ENCODE results near the gene GTF2F2.
"Not testable (repeated sequence)": the region's sequence is repeated elsewhere in the genome, so short reads cannot be mapped to it uniquely, and the experiment has no call there.

Gene GTF2F2

DNA sequence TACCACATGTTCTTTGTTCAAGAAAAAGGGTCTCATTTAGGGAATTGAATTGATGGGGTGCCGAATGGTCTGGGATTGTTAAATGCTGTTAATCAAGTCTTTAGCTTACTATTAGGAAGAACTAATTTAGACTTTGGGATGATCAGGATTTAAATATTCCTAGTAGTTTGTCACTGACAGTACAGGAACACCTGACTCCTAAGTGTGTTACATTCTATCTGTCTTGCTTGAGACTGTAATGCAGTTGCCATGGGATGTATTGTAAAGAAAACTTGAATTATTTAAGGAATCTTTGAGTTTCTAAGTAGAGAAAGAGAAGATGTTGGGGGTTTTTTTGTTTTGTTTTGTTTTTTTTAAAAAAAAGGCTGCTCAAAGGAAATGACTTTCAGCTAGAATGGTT, 98.4 kb downstream of the GTF2F2 start:
- no peak for DNase-seq (ENCODE audit: low read depth)

DNA sequence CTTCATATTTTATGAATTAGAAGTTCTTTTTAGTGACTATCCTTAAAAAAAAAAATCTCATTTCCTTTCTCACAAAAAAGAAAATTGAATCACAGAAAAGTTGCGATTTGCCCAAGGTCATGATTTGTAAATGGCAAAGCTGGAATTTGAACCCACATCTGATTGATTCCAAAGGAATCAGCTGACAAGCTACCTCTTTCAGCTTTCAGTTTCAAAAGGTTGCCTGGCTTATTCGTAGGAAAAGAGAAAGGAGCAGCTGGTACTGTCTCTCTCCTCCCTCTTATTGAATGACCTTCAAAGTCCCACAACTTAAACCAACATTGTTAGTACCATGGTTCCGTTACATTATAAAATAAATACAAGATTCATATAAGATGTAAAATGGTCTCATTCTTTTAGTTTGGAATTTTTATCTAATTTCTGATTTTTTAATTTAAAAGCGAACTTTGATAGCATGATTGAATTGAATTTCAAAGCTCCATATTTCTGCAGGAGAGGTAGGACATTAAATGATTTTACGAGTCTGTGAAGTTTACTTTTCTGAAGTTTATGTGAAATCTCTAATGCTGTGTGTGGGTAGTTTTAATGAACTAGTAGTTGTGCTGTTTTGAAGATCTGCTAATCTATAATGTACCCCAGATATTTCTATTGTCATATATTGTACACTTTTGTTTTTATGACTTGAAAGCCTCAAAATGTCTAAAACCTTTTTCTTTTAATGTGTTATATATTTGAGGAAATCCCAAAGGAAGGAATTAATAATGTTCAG, 99.0 kb downstream of the GTF2F2 start:
- DNase-seq (ENCODE audit: low read depth): no peak

DNA sequence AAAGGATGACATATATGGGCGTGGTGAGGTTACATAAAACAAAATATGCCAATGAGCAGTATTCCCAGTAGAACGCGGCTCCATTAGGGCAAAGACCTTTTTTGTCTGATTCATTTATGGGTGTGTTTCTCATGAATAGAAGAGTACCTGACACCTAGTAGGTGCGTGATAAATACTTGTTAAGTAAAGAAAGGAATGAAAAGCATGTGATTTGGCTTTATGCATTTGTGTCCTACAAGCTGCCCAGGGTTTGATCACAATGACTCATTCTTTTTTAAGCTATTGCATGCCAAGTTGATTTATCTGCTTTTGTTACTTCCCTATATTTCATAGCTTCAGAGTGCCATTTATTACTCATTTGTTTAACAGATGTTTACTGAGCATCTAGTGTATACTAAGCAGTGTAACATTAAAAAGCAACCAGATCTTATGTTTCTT, 99.6 kb downstream of the GTF2F2 start:
- peak; percentile 67 for DNase-seq (ENCODE audit: low read depth)

DNA sequence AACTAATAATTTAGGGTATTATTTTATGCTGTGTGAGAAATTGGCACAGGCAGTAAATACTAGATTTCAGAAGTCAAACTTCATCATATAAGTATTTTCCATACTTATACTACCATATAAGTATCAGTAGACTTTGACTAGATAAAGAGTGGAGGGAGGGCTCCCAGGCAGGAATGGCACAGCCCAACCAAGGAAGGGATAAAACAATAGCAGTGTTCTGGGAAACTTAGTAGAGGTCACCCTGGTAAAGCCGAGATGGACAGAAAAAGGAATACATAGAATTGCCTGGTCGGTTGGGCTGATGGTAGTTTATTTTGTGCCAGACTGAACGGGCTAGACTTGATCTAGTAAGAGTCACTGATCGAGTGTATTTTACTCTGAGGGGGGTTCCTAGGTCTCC, 100.1 kb downstream of the GTF2F2 start:
- DNase-seq (ENCODE audit: low read depth): no peak

DNA sequence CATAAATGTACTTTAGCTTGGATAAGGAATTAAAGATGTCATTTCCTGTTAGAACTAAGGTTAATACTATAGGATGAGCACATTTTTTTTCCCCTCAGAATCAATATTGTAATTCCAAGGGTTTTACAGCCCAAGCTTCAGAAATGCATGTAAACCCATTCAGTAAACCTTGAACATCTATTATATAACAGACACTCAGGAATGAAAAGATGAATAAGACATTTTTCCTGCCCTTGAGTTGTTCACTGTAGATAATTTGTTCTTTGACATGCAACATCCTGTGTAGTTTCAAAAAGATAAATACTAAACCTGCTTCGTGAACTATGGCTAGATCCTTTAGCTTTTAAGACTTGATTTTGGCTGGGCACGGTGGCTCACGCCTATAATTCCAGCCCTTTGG, 102.2 kb downstream of the GTF2F2 start:
- no peak for DNase-seq (ENCODE audit: low read depth)

DNA sequence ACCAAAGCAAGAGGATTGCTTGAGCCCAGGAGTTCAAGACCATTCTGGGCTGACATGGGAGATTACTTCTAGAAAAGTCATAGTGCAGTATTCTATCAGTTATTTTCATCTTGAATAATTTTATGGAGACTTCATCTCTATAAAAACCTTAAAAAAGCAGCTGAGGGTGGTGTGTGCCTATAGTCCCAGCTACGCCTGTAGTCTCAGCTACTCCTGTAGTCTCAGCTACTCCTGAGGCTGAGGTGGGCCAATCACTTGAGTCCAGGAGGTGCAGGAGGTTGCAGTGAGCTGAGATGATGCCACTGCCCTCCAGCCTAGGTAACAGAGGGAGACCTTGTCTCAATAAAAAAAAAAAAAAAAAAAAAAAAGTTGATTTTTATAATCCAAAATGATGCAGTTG, 102.6 kb downstream of the GTF2F2 start:
- no peak for DNase-seq (ENCODE audit: low read depth)

DNA sequence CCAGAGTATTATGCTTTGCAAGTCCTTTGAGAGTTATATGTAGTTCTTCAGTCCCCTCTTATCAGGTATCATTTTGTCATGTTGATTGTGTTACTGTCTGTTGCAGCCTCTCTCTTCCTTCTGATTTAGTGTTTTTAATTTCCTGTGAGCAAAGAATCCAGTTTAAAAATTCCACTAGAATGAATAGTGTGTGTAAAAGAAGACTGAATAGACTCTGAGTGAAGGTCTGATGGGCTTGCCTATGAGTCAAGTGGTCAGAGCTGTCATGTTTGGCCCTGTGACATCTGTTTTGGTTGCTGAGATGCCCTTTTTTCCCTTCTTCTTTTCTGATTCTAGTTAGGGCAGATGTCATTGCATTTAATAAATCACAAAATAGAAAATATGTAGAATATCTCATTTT, 103.9 kb downstream of the GTF2F2 start:
- no peak for DNase-seq (ENCODE audit: low read depth)

DNA sequence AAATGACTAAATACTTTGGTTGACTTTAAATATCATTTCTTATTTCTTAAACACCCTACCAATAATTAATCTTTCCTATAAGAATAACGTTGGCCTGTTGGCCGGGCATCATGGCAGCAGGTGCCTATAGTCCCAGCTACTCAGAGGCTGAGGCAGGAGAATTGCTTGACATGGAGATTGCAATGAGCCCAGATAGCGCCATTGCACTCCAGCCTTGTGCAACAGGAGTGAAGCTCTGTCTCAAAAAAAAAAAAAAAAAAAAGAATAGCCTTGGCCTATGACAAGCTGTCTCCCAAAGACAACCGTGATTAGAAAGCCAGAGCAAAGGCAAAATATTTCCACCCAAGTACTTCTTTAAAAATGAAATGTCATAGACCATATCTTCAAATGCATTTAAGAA, 105.1 kb downstream of the GTF2F2 start:
- no peak for DNase-seq (ENCODE audit: low read depth)

DNA sequence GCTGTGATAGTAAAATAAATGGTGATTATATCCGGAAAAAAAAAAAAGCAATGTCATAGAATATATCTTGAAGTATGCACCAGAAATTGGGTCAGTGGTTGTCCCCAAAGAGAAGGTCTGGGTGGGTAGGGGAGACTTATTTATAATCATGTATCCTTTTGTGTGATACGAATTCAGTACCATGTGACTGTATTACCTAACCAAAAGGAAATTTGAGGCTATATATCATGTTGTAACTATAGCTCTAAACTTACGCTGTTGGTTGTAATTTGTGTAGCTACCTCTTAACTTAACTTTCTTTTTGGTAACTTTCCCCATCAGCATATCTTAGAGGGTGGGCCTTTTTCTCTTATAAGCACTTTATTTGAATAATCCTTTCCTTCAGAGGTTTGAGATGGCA, 105.7 kb downstream of the GTF2F2 start:
- no peak for DNase-seq (ENCODE audit: low read depth)

DNA sequence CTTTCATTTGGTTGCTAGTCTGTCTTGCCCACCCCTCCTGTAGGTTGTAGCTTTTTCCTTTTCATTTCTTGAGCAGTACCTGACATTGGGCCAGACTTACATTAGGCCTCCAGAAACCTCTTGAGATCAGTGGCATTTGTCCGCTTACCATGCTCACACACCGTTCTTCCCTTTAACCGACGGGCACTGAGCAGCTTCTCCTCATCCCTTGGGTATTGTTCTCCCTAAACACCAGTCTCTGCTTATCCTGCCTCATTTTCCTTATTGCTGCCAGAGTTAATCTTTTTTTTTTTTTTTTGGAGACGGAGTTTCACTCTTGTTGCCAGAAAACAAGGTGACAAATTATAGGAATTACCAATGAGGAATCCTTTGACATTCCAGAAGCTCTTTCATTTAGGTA, 107.7 kb downstream of the GTF2F2 start:
- no peak for DNase-seq (ENCODE audit: low read depth)

DNA sequence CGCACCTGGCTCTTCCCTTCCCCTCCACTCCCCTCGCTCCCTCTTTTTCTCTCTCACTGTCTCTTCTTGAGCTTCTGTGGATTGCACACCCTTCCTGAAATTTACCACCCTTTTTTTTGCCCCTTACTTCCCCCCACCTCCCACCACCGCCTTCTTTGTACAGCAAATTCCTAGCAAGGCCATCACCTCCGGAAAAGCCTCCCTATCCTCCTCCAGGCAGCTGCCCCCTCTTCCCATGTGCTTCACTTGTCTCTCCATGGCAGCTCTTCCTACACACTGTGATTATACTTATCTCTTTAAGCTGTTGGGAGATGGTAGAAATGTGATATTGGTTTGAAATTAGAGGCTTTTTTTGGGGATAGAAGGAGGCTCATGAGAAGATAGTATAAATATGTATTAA, 108.9 kb downstream of the GTF2F2 start:
- DNase-seq (ENCODE audit: low read depth): no peak

DNA sequence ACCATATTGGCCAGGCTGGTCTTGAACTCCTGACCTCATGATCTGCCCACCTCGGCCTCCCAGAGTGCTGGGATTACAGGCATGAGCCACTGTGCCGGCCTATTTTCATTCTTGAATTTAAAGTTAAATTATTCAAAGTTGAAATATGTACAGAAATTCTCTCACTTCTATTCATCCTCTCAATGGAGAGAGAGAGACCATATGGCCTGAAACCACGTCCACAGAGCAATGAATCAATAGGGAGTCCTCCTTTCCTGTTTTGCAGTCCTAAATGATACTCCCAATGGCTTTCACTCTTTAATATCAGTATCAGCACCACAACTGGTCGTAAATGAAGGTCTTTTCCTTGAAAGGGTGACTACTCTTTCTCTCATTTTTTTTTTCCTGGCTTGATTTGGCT, 111.0 kb downstream of the GTF2F2 start:
- DNase-seq (ENCODE audit: low read depth): no peak

DNA sequence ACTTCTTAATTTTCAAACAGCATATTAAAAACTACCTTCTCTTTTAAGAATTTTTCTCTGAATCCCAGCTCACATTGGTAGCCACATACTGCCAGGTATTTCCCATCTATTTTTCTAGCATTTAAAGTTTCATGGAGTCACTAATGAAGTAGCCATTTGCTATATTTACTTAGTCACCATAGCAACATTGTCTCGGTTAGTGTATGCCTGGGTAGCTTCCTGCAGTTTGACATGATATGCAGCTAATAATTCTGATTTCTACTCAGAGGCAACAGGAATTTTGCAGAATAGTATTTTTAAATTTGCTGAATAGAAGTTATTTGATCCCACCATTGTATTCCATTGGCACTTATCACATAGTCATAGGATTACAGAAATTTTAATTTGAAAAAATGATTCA, 111.4 kb downstream of the GTF2F2 start:
- no peak for DNase-seq (ENCODE audit: low read depth)

DNA sequence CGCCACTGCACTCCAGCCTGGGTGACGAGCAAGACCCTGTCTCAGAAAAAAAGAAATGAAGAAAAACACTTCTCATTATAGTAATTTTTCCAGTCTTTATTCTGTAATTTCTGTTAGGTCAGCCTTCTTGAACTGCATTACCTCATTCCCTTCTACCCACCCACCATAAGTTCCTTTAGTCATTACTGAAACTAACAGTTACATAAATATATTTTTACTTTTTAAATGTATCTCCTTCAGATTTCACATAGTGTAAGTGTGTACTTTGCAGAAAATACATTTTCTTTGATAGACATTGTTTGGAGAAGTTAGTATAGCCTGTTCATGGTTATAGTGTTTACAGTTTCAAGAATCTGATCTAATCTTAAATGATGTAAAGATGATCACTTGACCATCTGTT, 112.3 kb downstream of the GTF2F2 start:
- DNase-seq (ENCODE audit: low read depth): no peak

DNA sequence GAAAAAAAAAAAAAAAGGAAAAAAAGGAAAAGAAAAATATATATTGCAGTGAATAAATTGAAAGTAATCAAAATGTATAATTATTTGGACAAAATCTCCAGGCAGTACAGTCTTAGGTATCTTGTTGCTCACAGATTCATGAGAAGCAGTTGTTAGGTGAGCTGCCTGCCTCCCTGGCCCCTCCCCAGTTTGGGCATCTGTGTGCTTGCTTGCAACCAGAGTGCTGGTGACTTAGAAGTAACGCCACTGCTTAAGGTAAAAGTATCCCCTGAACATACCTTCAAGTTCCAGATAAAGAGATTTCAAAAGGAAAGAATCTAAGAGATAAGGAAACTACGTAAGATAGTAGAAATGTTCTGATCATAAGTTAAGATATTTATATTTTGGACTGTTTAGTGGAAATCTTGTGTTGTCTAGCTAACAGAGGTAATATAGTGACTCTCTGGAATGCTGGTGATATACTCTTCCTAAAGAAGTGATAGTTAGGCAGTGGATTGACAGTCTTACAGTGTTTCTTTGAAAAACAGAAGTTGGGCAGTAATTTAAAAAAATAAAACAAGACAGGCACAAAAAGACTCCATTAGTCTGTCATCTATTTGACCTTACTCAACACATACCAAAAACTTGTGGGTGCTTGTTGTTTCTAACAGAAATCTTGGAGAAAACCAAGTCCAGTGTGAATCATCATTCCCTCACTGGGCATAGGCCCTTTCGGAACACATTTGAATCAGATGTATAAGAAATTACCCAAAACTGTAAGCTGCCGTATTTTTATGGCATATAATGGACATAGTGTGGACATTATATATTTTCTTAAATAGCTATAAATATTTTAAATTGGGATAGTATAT, 118.9 kb downstream of the GTF2F2 start:
- no peak for DNase-seq (ENCODE audit: low read depth)

DNA sequence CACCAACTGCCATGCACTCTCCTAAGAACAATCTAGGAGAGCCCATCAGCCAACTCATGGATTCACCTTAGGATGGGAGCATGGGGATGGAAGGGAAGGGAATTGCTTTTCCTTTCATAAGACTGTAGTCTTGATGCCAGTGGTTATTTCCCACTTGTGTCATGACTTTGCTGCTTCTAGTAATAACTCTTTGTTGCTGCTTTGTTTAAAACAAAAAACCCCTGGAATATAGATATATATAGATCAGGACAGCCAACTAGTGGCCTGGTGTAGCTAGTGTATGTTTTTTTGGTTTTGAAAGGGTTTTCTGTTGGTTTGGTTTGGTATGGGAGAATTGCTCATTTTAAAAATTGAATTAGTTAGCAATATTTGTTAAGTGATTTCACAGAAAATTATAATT, 119.8 kb downstream of the GTF2F2 start:
- DNase-seq (ENCODE audit: low read depth): no peak

DNA sequence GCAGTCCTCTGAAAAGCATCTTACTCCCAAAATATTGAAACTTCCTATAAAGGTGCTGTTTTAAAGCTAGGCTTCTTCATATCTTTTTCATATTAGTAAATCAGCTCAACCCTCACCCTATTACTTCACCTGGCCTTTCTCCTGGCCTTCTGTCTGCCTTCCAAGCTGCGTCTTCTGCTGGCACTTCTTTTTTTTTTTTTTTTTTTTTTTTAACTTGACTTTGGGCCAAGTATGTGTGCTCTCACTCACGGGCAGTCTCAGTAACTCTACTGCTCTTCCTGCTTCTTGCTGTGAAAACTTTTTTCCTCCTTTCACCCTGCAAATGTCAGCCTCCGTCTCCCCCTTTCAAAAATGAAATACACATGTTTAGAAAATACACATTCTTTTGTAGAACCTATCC, 121.8 kb downstream of the GTF2F2 start:
- no peak for DNase-seq (ENCODE audit: low read depth)

DNA sequence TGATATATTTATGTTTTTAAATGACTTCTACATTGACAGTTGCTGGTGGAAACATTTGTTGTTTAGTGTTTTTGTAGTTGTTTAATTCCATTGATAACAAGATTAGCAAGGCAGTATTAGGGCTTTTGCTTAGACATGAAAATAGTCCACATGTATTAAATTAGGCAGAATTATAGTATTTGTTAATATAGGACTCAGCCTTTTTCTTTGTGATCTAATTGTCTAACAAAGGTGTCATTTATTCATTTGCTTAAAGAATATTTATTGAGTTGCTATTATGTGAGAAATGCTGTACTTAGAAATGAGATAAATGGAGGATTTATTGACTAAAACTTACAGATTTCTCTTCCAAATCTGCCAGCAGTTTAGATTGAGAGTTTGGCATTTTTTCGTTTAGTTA, 122.2 kb downstream of the GTF2F2 start:
- no peak for DNase-seq (ENCODE audit: low read depth)

DNA sequence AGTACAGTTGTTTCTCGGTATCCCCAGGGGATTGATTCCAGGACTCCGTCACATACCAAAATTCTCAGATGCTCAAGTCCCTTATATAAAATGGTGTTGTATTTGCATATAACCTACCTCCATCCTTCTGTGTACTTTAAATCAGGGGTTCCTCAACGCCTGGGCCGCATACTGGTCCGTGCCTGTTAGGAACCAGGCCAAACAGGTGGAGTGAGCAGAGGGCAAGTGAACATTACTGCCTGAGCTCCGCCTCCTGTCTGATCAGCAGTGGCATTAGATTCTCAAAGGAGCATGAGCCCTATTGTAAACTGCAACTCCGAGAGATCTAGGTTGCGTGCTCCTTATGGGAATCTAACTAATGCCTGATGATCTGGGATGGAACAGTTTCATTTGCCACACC, 122.8 kb downstream of the GTF2F2 start:
- no peak for DNase-seq (ENCODE audit: low read depth)

DNA sequence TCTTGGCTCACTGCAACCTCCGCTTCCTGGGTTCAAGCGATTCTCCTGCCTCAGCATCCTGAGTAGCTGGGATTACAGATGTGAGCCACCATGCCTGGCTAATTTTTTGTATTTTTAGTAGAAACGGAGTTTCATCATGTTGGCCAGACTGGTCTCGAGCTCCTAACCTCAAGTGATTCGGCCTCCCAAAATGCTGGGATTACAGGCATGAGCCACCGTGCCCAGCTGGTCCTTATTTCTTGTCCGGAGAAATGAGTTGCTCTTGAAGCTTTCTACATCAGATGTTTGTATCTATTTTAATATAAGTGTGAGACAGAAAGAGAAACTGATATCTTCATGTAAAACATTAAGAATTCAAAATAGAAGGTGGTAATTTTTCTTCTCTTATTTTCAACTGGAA, 124.4 kb downstream of the GTF2F2 start:
- DNase-seq (ENCODE audit: low read depth): not testable (repeated sequence)

DNA sequence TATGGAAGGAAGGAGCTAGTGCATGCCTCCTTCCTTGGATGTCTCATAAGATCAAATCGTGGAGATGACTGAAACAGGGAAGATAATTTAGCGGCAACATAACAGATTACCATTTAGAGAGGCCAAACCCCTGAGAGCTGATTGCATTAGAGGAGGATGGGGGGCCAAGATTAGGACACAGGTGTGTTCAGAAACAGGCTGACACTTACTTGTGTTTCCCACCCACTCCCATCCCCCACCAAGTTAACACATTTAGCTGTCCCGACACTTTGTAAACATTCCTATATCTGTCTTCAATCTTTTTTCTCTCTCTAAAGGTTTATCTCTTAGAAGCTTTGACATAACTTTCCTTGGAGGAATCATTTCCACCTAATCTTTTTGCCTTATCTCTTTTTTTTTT, 129.4 kb downstream of the GTF2F2 start:
- no peak for DNase-seq (ENCODE audit: low read depth)

DNA sequence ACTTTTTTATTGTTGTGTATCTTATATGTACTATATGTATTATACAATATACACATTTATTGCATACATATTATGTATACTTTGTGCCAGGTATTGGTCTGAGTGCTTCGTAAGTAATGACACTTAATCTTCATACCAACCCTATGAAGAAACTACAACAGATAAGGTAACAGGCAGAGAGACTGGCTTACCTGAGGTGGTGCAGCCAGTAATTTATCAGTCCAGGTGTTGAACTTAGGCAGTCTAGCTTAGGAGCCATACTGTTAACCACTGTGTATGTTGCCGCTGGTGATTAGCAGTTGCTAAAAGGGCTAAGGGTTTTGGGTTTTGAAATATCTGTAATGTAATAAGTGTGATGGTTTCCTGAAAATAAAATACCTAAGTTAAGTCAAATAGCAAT, 134.1 kb downstream of the GTF2F2 start:
- no peak for DNase-seq (ENCODE audit: low read depth)

DNA sequence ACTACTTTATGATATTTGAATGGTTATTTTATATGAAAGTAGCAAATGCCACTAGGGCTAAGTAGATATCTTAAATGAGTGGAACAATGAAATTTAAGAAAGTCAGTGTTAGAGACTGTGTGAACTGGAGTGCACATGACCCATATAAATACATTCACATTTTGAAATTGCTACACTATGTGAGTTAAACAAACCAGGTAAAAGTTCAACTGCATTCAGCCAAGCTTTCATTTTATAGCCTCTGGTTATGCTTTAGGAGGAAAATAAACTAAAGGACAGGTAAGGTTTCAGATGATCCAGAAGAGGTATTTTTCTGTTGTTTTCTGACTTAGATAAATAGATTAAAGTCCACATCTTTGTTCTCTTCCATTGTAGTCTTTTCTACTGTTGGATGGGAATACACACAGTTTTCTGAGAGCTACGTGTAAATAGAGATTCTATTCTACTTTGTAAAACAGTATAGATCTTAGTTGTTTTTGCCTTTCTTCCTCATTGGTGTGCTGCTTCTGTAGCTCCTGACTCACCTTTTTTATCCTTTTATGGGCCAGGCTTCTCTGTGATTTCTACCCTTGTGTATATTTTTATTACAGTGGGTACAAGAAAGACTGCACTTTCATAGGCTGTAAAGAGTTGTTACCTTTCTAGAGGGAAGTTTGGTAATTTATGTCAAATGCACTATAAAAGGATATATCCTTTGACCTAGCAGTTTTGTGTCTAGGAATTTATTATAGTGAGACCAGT, 135.1 kb downstream of the GTF2F2 start:
- no peak for DNase-seq (ENCODE audit: low read depth)

Measured in HS-27A (cell line).